A673 (cell line): Measurements from ENCODE around the gene PPHLN1. TPM values are rescaled to one million over a fixed set of nuclear protein-coding genes. Genes with fewer than 3 reads are reported as not detected.

Experiments used
- BruUV-seq: library from RNA; stranded (reverse); fragments of 400-500 nt; replicated peaks from 2 replicates; lab custom pipeline; 2021; lab: Mats Ljungman, UMichigan
- CTCF ChIA-PET: fragments of 300-600 bp; sonication (Branson Sonifier 250); formaldehyde crosslinking; loops from one replicate; lab custom pipeline; 2022; ENCODE audit warnings: antibody characterized with exemption; lab: Charles Lee
- POLR2A ChIA-PET: fragments of 300-600 bp; sonication (Branson Sonifier 250); formaldehyde crosslinking; loops from one replicate; lab custom pipeline; 2022; ENCODE audit warnings: antibody characterized with exemption; ENCODE audit not compliant: low non-redundant PET; lab: Charles Lee
- DNase-seq: peaks from one replicate; pipeline ENCODE4 v3.0.0-alpha.2; 2015; ENCODE audit warnings: low spot score
- H3K27ac ChIP-seq: fragments of 200-600 bp; sonication (generic); 2 replicates; pipeline ENCODE4 v1.5.1; 2016; ENCODE audit warnings: mixed run types, low read depth, mild to moderate bottlenecking, mixed read lengths, antibody characterized with exemption, low read length; ENCODE audit not compliant: poor library complexity, severe bottlenecking
- H3K27me3 ChIP-seq: fragments of 200-600 bp; sonication (generic); replicated peaks from 2 replicates; pipeline ENCODE4 v1.6.1; 2017; ENCODE audit warnings: mixed run types, low read depth, mild to moderate bottlenecking, mixed read lengths, antibody characterized with exemption, low read length; ENCODE audit not compliant: insufficient read depth, poor library complexity
- H3K36me3 ChIP-seq: fragments of 200-600 bp; sonication (generic); 2 replicates; pipeline ENCODE4 v1.6.1; 2016; ENCODE audit warnings: mixed run types, mild to moderate bottlenecking, mixed read lengths, antibody characterized with exemption, low read length; ENCODE audit not compliant: insufficient read depth, poor library complexity, severe bottlenecking
- H3K4me1 ChIP-seq: fragments of 200-600 bp; sonication (generic); 2 replicates; pipeline ENCODE4 v1.6.1; 2017; ENCODE audit warnings: mixed run types, mild to moderate bottlenecking, mixed read lengths, antibody characterized with exemption, low read length; ENCODE audit not compliant: insufficient read depth, poor library complexity, severe bottlenecking
- H3K4me3 ChIP-seq: fragments of 200-600 bp; sonication (generic); 2 replicates; pipeline ENCODE4 v1.5.1; 2016; ENCODE audit warnings: low read depth, mixed run types, mild to moderate bottlenecking, mixed read lengths, low read length; ENCODE audit not compliant: poor library complexity, severe bottlenecking
- H3K9me3 ChIP-seq: fragments of 200-600 bp; sonication (generic); 2 replicates; pipeline ENCODE4 v1.6.1; 2016; ENCODE audit warnings: mixed run types, low read depth, mild to moderate bottlenecking, mixed read lengths, antibody characterized with exemption, low read length; ENCODE audit not compliant: poor library complexity, severe bottlenecking
- CTCF ChIP-seq: fragments of 300-800, 200-600 bp; sonication (generic); conservative IDR thresholded peaks from 2 replicates; pipeline ENCODE4 v1.5.1; 2017; ENCODE audit warnings: low read depth, mild to moderate bottlenecking, antibody characterized with exemption, low read length, moderate library complexity, mixed read lengths
- EZH2 ChIP-seq: fragments of 200-600 bp; sonication (generic); IDR thresholded peaks from 2 replicates; pipeline ENCODE4 v1.6.1; 2017; ENCODE audit warnings: borderline replicate concordance, low read depth, mild to moderate bottlenecking, mixed read lengths, antibody characterized with exemption, low read length; ENCODE audit not compliant: poor library complexity, severe bottlenecking
- intact Hi-C: fragments of 100-400 bp; cut with micrococcal nuclease; formaldehyde crosslinking; loops from one replicate; pipeline ENCODE4 v1.10.0; 2022; ENCODE audit not compliant: unreplicated experiment
- total RNA-seq: library from RNA; stranded (reverse); gene quantifications from 2 replicates; pipeline ENCODE4 v1.2.3, GENCODE V29; 2021

PPHLN1 gene
- total RNA-seq, 1 experiment from 2014 or later = 90.1 TPM

- no peak for DNase-seq
- Histone ChIP-seq H3K4me3 (no peak overlapping the region), H3K36me3 (no peaks in the 10 kb centered on the region), H3K4me1 (no peaks in the 10 kb centered on the region), H3K27me3 (no peaks in the 10 kb centered on the region), H3K27ac (no peak overlapping the region), H3K9me3 (no peaks in the 10 kb centered on the region)
- ChIA-PET CTCF (no interaction called here), POLR2A (no interaction called here)
- no peak for TF ChIP-seq EZH2
- no peak for TF ChIP-seq CTCF
- intact Hi-C loops = no loop called here
- BruUV-seq = no TSS peak
Measured at GRCh38 chr12:42442888-42443287, 116.9 kb downstream of the PPHLN1 start.

- Histone ChIP-seq H3K4me1 (no peaks in the 10 kb centered on the region), H3K9me3 (no peaks in the 10 kb centered on the region), H3K27ac (no peak overlapping the region), H3K27me3 (no peaks in the 10 kb centered on the region), H3K36me3 (no peaks in the 10 kb centered on the region), H3K4me3 (no peak overlapping the region)
- DNase-seq = no peak
- POLR2A ChIA-PET = no interaction called here
- no TSS peak for BruUV-seq
- no peak for TF ChIP-seq EZH2
- TF ChIP-seq CTCF = no peak
- intact Hi-C loops = no loop called here
- CTCF ChIA-PET = no interaction called here
Measured at GRCh38 chr12:42444192-42444943, 118.4 kb downstream of the PPHLN1 start.

GRCh38 chr12:42445891-42446290 is 119.9 kb downstream of the PPHLN1 start:
- TF ChIP-seq CTCF (no peak), EZH2 (no peak)
- intact Hi-C loops = no loop called here

More at GRCh38 chr12:42445891-42446290, 119.9 kb downstream of the PPHLN1 start:
- H3K4me1 ChIP-seq = no peaks in the 10 kb centered on the region
- H3K4me3 ChIP-seq = no peak overlapping the region
- H3K27me3 ChIP-seq = no peaks in the 10 kb centered on the region
- no peak overlapping the region for H3K27ac ChIP-seq
- ChIA-PET POLR2A (no interaction called here), CTCF (no interaction called here)
- H3K9me3 ChIP-seq = no peaks in the 10 kb centered on the region
- BruUV-seq = no TSS peak
- DNase-seq = no peak
- H3K36me3 ChIP-seq = no peaks in the 10 kb centered on the region
